ENCODE measurements around the gene TPCN2.

The TPCN2 gene

GRCh38 chr11:69097263-69097662 lies 48.5 kb downstream of the TPCN2 start:
- FAIRE-seq, result no peak

- FAIRE-seq, result no peak
These were observed 50.4 kb downstream of the TPCN2 start for GRCh38 chr11:69099180-69099579.

- no peak for FAIRE-seq
These were observed 51.9 kb downstream of the TPCN2 start for GRCh38 chr11:69100454-69101114.

GRCh38 chr11:69101115-69101791 lies 52.5 kb downstream of the TPCN2 start:
- no peak for FAIRE-seq

GRCh38 chr11:69101792-69102695 lies 53.3 kb downstream of the TPCN2 start:
- no peak for FAIRE-seq

GRCh38 chr11:69102732-69103615 lies 54.2 kb downstream of the TPCN2 start:
- FAIRE-seq, result no peak

- no peak for FAIRE-seq
These were observed 55.6 kb downstream of the TPCN2 start for GRCh38 chr11:69104212-69104855.

- FAIRE-seq, result no peak
These were observed 56.2 kb downstream of the TPCN2 start for GRCh38 chr11:69104856-69105395.

GRCh38 chr11:69105461-69106030 lies 56.8 kb downstream of the TPCN2 start:
- FAIRE-seq, result no peak

GRCh38 chr11:69106031-69106811 lies 57.5 kb downstream of the TPCN2 start:
- FAIRE-seq, result no peak

- FAIRE-seq, result no peak
These were observed 58.7 kb downstream of the TPCN2 start for GRCh38 chr11:69107413-69107812.

GRCh38 chr11:69108030-69108429 lies 59.3 kb downstream of the TPCN2 start:
- no peak for FAIRE-seq

- no peak for FAIRE-seq
These were observed 59.8 kb downstream of the TPCN2 start for GRCh38 chr11:69108559-69108958.

GRCh38 chr11:69109101-69109500 lies 60.4 kb downstream of the TPCN2 start:
- FAIRE-seq, result no peak

- no peak for FAIRE-seq
These were observed 61.7 kb downstream of the TPCN2 start for GRCh38 chr11:69110451-69110850.

GRCh38 chr11:69111624-69112542 lies 63.2 kb downstream of the TPCN2 start:
- no peak for FAIRE-seq

GRCh38 chr11:69113226-69113625 lies 64.5 kb downstream of the TPCN2 start:
- FAIRE-seq, result no peak

- FAIRE-seq, result no peak
These were observed 65.1 kb downstream of the TPCN2 start for GRCh38 chr11:69113646-69114340.

GRCh38 chr11:69114362-69114761 lies 65.6 kb downstream of the TPCN2 start:
- FAIRE-seq, result no peak

Measured in endometrium (tissue), 2 donors.